ENCODE results near the gene MLPH. TPM values are rescaled to one million over a fixed set of nuclear protein-coding genes. Genes with fewer than 3 reads are reported as not detected.

The MLPH gene
- total RNA-seq, 4 donors from 2014 or later, result 13.3 to 37.9 (median 19.9) TPM

GRCh38 chr2:237453671-237454070, 33.4 kb upstream of the MLPH start:
- peak in 1 of 2 donors; percentile 36 for DNase-seq (ENCODE audit: low spot score in 2 of 2)
- no peak overlapping the region for H3K4me3 ChIP-seq (ENCODE audit: low read depth, poor library complexity, severe bottlenecking)
- intact Hi-C loops (cut with DNase I; ENCODE audit: low total_unique reads), result no loop called here
- TF ChIP-seq POLR2A (IDR thresholded peaks at IDR 0.05), result no peak
- TF ChIP-seq, protein P1, sequence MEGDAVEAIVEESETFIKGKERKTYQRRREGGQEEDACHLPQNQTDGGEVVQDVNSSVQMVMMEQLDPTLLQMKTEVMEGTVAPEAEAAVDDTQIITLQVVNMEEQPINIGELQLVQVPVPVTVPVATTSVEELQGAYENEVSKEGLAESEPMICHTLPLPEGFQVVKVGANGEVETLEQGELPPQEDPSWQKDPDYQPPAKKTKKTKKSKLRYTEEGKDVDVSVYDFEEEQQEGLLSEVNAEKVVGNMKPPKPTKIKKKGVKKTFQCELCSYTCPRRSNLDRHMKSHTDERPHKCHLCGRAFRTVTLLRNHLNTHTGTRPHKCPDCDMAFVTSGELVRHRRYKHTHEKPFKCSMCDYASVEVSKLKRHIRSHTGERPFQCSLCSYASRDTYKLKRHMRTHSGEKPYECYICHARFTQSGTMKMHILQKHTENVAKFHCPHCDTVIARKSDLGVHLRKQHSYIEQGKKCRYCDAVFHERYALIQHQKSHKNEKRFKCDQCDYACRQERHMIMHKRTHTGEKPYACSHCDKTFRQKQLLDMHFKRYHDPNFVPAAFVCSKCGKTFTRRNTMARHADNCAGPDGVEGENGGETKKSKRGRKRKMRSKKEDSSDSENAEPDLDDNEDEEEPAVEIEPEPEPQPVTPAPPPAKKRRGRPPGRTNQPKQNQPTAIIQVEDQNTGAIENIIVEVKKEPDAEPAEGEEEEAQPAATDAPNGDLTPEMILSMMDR (IDR thresholded peaks at IDR 0.05), result no peak
- 70 to 88% methylated on average over 3 of the region's 3 CpGs for WGBS, 2 donors

DNA sequence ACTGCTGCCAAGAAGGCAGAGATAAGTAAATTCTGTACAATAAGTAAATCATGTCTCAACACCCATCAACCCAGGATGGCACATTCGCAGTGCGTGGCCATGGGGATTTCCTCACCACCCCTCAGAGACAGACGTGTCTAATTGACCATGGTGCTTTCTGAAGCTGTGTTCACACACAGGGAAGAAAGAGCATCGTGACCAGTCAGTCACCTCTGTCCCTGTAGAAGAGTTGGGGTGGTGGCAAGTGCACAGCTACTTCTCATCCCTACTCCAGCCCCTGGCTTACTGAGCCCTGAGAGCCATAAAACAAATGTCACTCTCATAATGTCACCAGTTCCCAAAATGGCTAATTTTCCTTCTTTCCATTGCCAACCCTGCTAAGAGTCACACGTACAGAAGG, 31.3 kb upstream of the MLPH start:
- WGBS, 2 donors, result 75 to 78% methylated on average over 5 of the region's 5 CpGs
- H3K4me3 ChIP-seq (ENCODE audit: low read depth, poor library complexity, severe bottlenecking), result no peak overlapping the region
- peak in 1 of 2 donors; percentile 52 for DNase-seq (ENCODE audit: low spot score in 2 of 2)
- no peak for TF ChIP-seq POLR2A (IDR thresholded peaks at IDR 0.05)
- TF ChIP-seq, protein P1 (IDR thresholded peaks at IDR 0.05), result no peak
- intact Hi-C loops (cut with DNase I; ENCODE audit: low total_unique reads), result no loop called here

DNA sequence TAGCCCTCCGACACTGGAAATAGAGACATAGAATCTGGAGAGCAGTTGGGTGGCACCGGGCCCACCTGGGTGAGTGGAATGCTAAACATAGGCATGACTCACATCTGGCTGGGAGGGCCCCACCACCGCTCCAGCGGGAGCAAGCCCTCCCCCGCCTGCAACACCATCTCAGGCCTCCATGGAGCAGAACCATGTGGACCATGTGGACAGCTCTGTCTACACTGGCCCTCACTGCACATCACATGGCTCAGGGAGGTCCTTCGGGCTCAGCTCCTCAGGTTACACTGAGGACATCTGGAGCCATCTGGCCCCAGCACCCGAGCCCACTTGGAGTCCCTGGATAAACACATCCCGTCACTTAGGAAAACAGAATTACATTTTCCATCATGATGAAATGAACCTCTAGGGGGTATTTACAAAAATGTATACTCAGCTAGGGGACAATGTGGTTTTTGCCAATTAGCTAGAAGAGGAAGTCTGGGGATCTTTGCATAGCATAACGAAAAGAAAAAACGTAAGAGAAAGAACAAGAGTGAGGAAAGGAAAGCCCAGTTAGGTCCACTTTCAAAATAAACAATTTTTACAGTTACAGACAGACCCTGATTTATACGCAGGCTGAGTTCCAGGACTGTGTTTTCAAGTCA, 30.7 kb upstream of the MLPH start:
- intact Hi-C loops (cut with DNase I; ENCODE audit: low total_unique reads), result no loop called here
- TF ChIP-seq, protein P1 (IDR thresholded peaks at IDR 0.05), result no peak
- TF ChIP-seq POLR2A (IDR thresholded peaks at IDR 0.05), result no peak
- 43 to 44% methylated on average over 10 to 11 of the region's 11 CpGs for WGBS, 2 donors
- peak; percentile 53 to 89 for DNase-seq (ENCODE audit: low spot score in 2 of 2)
- no peak overlapping the region for H3K4me3 ChIP-seq (ENCODE audit: low read depth, poor library complexity, severe bottlenecking)

DNA sequence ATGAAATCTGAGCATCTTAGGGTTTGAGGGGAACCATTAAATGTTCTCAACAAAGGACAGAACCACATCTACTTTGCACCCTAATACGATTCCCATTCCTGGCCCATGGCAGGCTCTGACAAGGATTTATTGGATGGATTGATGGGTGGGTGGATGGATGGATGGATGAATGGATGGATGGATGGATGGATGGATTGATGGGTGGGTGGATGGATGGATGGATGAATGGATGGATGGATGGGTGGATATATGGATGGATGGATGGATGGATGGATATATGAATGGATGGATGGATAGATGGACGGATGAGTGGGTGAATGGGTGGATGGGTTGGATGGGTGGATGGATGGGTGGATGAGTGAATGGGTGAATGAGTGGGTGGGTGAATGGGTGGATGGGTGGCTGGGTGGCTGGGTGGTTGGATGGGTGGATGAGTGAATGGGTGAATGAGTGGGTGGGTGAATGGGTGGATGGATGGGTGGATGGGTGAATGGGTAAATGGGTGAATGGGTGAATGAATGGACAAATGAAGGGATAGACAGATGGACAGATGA, 29.6 kb upstream of the MLPH start:
- 93 to 96% methylated on average over 2 of the region's 2 CpGs for WGBS, 2 donors
- no peak for DNase-seq (ENCODE audit: low spot score in 2 of 2)
- intact Hi-C loops (cut with DNase I; ENCODE audit: low total_unique reads), result no loop called here
- TF ChIP-seq, protein P1 (IDR thresholded peaks at IDR 0.05), result no peak
- TF ChIP-seq POLR2A (IDR thresholded peaks at IDR 0.05), result no peak
- H3K4me3 ChIP-seq (ENCODE audit: low read depth, poor library complexity, severe bottlenecking), result no peak overlapping the region

DNA sequence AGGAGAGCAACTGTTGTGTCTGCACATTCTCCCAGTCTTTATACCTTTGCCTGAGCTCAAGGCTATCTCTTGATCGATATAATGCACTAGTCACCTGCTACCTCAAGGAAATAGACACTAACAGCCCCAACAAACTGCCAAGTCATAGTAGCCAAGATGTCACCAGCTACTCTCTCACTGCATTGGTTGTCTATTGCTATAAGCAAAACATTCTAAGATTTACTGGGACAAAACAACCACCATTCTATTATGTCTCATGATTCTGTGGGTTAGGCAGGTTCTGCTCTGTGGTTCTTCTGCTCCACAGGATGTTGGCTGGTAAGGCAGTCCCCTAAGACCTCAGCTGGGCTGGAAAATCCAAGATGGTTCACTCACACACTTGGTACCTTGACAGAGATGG, 28.5 kb upstream of the MLPH start:
- intact Hi-C loops (cut with DNase I; ENCODE audit: low total_unique reads), result no loop called here
- DNase-seq (ENCODE audit: low spot score in 2 of 2), result no peak
- H3K4me3 ChIP-seq (ENCODE audit: low read depth, poor library complexity, severe bottlenecking), result no peak overlapping the region
- TF ChIP-seq POLR2A (IDR thresholded peaks at IDR 0.05), result no peak
- TF ChIP-seq, protein P1 (IDR thresholded peaks at IDR 0.05), result no peak
- 85 to 89% methylated on average over 1 of the region's 1 CpG for whole genome bisulfite sequencing, 2 donors

DNA sequence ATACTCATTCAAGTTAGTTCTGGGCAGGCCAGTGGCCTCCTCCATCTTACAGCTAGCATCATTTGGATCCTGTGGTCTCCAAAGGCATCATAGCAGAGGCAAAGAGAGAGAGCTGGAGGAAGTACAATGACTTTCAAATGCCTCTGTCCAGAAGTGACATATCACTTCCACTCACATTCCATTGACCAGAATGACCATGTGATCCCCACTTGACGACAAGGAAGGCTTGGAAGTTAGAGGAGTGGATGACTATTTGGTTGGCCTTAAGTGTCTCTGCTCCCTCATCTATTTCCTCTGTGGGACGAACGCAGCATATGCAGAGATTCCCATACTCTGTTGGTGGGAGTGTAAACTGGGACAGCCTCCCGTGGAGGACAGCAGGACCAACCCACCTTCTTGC, 27.8 kb upstream of the MLPH start:
- DNase-seq (ENCODE audit: low spot score in 2 of 2), result no peak
- TF ChIP-seq, protein P1 (IDR thresholded peaks at IDR 0.05), result no peak
- TF ChIP-seq POLR2A (IDR thresholded peaks at IDR 0.05), result no peak
- 81 to 88% methylated on average over 4 of the region's 4 CpGs for WGBS, 2 donors
- H3K4me3 ChIP-seq (ENCODE audit: low read depth, poor library complexity, severe bottlenecking), result no peak overlapping the region
- intact Hi-C loops (cut with DNase I; ENCODE audit: low total_unique reads), result no loop called here

Data from lower leg skin (tissue), 4 donors.